ENCODE results near the gene PRKAR2B.

DNA sequence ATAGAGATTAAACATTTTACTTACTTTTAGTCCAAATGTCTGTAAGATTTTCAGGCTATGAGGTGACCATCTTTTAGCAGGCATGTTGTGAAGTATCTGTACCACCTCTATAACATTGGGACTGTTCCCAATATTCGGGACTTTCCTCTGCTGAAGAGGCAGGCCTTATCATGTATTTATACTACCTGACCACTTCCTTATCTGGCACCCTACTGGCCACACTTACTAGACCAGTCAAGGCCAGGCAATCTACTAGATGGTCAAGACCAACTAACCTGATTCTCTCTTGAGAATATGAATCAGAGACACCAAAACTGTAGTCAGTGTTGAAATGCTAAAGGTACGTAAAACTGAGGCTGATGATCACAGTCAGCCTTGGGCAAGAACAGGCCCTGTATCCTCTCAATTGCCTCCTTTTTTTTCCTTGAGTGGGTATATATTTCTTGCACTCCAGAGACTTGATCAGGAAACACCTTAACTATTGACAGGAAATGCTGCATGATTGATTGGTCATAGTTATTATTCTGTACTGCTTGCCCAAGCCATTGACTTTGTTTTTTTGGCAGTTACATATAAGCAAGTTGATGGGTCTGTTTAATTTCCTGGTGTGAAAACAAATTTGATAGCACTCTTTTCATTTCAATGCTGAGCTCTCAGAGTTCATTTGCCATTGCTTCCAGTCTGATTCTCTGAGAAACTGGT is 5.2 kb upstream of the PRKAR2B start:
- TF ChIP-seq CTCF (IDR thresholded peaks at IDR 0.05) (no peak), POLR2A (IDR thresholded peaks at IDR 0.05) (no peak)

Data from body of pancreas (tissue), 4 donors.